RKO (cell line): ENCODE data around the gene THBS2.
"Not testable (repeated sequence)": the region's sequence is repeated elsewhere in the genome, so short reads cannot be mapped to it uniquely, and the experiment has no call there.

Experiments used
- DNase-seq: peaks from one replicate; pipeline ENCODE4 v3.0.0-alpha.2; 2016; ENCODE audit warnings: low spot score

The THBS2 gene

DNA sequence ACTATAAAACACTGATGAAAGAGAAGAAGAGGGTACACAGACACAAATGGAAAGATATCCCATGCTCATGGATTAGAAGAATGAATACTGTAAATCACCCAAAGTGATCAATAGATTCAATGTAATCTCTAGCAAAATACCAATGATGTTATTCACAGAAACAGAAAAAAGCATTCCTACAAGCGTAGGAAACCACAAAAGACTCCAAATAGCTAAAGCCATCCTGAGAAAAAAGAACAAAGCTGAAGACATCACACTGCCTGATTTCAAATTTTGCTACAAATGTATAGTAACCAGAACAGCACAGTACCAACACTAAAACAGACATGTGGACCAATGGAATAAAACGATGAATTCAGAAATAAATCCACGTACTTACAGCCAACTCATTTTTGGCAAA, 43.0 kb downstream of the THBS2 start:
- DNase-seq, result no peak

DNA sequence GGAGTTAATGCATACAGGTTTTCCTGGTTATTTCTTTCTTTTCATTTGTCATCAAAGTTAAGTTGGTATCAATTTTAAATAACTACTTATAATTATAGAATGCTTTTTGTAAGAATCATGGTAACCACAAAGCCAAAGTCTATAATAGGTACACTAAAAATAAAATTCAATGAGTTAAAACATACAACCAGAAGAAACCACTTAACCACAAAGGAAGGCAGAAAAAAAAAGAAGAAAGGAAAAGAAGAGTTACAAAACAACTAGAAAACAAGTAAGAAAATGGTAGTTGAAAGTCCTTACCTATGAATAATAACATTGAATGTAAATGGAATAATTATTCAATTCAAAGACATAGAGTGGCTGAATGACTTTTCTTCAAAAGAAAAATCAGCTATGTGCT, 45.6 kb downstream of the THBS2 start:
- no peak for DNase-seq

DNA sequence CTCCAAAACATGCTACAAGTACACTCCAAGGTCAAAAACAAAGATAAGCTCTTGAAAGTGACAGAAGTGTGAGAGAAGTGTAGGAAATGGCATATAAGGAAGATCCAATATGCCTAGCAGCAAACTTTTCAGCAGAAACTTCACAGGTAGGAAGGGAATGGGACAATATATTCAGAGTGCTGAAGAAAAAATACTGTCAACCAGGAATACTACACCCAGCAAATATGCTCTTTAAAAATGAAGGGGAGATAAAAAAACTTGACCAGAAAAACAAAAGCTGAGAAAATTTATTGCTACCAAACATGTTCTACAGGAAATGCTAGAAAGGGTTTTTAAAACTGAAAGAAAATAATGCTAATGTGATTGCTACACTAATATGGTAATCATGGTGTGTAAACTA, 46.2 kb downstream of the THBS2 start:
- DNase-seq, result no peak

DNA sequence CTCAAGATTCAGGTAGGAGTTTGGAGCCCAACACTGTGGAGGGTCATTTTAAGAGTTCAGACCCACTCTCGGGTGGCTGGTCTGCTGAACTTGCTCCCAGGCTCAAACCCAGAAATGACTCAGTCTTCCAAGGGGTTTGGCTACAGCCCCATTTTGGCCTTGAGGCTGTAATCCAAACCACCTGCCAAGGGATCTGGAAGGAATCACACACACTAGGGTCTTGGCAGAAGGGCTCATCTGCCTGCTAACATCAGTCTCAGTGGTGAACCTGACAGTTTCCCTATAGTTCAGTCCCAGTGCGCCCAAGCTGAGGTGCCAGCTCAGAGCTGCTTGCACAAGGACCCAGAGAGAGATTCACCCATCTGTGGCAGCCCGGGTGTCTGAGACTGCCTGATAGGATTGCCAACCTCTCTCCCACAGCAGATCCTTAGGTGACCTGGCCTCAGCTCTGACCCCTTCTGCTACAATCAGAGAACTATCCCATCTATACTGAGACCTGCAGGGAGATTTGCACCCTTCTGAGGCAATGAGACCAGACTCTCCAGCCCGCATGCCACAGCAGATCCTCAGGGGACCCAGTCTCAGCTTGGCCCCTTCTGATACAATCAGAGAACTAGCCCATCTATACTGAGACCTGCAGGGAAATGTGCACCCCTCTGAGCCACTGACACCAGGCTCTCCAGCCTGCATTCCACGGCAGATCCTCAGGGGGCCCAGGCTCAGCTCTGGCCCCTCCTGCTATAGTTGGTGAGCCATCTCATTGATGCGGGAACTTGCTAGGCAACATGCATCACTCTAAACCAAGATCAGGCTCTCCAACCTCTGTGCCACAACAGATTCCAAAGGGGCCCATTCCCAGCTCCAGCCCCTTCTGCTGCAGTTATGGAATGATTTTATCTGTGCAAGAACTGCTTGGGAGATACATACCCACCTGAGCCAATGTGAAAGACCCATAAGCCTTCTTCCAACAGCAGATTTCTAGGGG, 48.2 kb downstream of the THBS2 start:
- DNase-seq, result no peak

DNA sequence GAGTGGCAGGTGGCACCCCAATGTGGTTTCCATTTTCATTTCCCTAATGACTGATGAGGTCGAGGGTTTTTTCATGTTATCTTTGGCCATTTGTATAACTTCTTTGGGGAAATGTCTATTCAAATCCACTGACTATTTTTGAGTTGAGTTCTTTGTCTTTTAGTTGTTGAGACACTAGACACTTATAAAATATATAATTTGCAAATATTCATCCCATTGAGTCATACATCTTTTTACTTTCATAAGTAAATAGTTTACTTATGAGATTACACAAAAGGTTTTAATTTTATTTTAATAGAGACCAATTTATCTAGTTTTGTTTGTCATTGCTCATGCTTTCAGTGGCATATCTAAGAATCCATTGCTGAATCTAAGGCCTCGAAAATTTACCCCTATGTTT, 49.5 kb downstream of the THBS2 start:
- DNase-seq, result no peak

DNA sequence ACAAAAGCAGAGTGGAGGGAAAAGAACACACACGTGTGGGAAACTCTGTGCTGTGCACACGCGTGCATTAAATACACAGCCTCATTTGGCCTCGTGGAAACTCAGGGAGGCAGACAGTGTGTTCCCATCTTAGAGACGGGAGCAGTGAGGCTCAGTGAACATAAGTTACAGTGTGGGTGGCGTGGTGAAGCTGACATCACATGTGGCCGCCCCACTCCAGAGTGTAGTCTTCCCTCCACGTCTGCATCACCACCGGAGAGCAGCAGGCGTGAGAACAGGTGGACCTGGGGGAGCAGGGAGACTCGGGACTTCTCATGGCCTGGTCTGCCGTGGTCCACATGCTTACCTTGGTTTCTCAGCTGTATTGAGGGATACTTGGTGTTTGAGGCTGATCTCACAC, 51.7 kb downstream of the THBS2 start:
- no peak for DNase-seq

DNA sequence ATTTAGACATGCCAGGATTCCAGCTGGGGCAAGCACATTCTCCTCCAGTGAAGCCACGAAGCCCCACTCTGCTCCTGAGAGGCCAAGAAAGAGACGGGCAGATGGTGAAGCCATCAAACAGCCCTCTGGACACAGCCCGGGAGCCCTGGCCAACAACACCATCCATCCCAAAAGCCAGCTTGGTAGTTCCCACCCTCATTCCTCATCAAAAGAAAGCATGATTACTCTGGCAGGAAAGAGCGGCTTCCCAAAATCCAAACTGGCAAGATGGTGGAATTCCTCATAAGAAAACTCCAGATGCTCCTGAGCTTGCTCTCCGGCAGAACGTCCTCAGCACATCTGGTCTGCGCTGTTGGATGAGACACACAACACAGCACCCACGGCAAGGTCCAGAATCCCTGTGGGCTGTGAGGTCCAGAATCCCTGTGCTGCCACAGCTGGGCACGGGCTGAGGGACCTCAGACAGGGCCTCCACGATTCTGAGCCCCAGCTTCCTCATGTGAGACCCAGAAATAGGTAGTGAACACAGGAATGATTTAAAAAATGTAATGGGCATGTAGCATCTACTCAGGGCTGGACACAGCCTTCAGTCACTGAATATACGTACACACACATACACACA, 52.6 kb downstream of the THBS2 start:
- DNase-seq, result no peak

DNA sequence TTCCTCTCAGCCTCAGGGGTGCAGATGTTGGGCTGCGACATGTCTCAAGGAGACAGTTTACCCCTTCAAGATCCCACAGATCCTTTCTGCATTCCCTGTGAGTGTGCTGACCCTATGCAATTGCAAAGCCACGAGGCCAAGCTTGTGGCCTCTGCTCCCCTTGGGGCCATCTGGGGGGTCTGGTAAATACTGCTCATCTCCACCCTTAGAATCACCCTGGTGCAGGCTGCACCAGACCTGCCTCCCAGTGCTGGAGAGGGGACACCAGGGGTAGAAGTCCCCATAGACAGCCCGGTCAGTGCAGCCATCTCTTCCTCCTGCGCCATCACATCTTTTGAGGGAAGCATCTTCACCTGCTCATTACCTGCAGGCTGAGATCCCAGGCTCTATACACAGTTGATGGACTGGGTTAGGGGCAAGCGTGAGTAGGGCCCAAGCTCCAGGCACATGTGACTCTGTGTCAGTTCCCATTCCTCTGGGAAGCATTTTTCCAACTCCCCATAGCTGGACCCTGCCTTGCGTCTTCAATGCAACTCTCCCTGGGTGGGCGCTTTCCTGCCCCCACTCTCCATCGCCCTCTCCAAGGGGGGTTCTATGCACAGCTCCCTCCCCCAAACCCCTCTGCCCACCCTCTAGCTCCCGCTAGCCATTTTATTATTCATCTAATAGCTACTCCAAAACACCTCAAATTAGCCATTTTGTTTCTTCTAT, 53.9 kb downstream of the THBS2 start:
- DNase-seq, result no peak

DNA sequence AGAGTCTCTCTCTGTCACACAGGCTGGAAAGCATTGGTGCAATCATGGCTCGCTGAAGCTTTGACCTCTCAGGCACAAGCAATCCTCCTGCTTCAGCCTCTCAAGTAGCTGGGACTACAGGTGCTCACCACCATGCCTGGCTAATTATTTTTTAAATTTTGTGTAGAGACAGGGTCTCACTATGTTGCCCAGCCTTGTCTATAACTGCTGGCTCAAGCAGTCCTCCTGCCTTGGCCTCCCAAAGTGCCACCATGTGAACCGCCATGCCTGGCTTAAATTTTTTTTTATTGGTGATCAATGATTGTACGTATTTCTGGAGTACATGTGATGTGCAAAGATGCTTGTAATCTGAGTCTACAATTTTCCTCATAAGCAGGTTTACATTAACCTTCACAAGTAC, 54.8 kb downstream of the THBS2 start:
- DNase-seq, result no peak

DNA sequence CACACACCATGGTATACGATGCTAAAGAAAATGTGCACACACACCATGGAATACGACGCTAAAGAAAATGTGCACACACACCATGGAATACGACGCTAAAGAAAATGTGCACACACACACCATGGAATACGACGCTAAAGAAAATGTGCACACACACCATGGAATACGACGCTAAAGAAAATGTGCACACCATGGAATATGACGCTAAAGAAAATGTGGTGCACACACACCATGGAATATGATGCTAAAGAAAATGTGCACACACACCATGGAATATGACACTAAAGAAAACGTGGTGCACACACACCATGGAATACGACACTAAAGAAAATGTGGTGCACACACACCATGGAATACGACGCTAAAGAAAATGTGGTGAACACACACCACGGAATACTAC, 55.7 kb downstream of the THBS2 start:
- not testable (repeated sequence) for DNase-seq

DNA sequence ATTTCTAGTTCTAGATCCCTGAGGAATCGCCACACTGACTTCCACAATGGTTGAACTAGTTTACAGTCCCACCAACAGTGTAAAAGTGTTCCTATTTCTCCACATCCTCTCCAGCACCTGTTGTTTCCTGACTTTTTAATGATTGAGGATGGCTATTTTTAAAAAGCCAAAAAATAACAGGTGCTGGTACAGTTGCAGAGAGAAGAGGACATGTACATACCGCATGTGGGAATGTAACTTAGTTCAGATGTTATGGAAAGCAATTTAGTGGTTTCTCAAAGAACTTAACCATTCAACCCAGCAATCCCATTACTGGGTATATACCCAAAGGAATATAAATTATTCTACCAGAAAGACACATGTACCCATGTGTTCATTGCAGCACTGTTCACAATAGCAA, 57.4 kb downstream of the THBS2 start:
- not testable (repeated sequence) for DNase-seq

DNA sequence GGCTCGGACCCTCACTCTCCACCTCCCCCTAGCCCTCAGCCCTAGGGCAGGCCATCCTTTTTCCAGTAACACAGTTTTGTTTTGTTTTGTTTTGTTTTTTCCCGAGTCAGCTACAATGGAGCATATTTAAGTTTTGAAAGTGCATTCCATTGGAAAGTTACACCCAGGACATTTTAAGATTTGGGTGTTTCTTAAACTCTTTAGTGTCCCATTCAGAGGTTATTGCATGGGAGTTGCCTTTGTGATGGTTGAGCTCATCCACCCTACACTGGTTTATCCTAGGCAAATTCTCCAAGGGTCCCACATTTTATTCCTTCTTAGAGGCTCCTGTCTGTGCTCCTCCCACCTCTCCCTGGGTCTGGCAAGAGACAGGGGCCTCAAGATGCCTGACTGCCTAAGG, 58.9 kb downstream of the THBS2 start:
- DNase-seq, result no peak

DNA sequence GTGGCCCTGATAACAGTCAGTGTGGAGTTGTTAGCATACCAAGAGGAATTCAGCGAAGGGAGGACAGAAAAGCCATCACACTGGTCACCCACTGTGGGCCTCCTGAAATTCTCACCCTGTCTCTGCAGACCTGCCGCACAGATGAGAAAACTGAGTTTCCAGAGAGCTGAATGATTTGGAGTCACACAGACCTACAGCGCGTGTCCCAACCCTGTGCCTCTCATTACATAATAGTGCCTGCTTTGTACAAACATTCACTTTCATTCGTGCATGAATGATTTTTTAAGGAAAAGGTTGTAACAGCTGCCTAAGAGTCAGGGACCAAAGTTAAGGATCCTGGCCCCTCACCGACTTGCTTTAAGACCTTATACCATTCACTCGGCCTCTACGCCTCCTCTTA, 62.7 kb downstream of the THBS2 start:
- no peak for DNase-seq

DNA sequence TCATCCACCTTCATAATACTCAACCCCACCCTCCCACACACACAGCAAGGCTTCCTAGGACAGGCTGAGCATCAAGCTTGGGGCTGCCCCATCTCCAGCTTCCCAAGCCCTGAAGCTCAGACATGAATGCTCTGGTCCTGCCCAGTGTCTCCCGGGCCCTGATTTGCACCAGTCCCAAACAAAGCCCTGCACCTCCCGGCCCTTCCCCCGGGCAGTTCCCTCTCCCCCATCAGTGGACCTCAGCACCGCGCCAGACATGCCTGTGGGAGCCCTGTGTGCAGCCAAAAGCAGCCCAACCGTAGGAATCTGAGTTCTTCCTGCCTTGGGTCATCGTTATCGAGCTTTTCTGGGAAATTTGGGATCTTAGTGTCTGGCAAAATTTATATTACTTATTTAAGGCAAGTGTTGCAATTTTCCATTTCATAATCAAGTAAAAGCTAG, 63.5 kb downstream of the THBS2 start:
- DNase-seq, result no peak

DNA sequence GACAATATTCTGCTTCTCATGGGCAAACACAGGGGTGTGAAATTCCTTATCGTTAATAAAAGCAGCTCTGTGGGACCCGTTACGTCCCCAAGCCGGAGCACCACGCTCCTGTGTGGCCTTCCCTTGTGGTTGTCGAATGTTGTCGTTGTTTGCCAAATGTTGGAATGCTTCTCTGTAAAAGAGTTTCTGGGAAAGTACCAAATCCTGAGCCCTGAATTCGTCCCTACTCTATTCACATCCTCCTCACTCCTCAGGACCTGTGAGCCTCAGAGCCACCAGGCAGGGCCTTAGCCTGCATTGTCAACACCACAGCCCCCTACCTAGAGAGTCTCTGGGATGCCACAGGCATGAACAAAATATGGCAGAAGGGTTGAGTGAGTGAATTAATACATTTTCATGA, 64.0 kb downstream of the THBS2 start:
- no peak for DNase-seq

DNA sequence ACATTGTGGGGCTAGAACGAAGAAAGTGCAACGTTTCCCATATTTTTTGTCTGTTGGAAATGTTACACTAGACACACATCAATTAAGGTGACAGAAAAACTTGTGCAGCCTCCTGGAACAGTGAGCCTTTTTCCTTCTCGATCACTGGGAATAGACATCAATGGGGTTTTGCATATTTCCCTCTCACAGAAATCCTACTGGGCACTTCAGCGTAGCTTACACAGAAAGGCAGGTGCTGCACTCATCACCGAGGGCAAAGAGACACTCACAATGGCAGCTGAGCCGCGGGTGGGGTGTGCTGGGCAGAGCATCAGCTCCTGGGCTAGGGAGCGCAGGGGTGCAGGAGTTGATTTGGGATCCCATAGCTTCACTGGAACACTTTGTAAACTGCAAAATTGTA, 64.5 kb downstream of the THBS2 start:
- no peak for DNase-seq

DNA sequence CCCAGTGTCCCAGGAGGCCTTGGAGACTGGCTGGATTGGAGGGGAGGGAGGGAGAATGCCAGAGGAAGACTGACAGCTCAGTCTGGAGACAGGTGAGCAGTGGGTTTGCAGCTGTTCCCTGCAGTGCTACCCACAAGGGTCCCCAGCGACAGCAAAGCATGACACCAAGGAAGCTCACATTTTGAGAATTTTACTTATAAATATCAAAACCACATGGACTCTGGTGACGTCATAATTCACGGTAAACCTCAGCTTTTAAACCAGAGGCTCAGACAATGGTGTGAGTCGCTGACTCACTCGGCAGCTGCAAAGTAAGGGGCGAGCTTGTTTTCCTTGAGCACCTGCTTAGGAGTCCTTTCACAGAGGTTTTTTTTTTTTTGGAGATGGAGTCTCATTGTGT, 65.2 kb downstream of the THBS2 start:
- DNase-seq, result peak; percentile 42

DNA sequence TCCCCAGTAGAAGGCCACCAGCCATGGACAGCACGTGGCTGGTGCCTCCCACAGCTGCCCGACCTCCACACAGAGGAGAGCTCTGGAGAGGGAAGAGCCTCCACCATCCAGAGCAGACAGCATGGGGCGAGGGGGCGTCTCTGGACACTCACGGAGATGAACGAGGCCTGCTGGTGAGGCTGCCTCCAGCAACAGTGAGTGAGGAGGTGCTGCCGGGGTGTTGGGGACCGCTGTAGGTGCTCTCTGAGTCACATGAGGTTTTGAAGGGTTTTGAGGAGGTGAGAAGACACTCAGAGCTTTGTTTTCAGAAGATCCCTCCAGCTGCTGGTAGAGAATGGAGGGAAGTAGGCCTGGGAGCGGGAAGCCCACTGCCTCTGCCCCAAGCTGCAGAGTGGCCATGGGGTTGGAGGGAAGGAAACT, 65.6 kb downstream of the THBS2 start:
- no peak for DNase-seq

DNA sequence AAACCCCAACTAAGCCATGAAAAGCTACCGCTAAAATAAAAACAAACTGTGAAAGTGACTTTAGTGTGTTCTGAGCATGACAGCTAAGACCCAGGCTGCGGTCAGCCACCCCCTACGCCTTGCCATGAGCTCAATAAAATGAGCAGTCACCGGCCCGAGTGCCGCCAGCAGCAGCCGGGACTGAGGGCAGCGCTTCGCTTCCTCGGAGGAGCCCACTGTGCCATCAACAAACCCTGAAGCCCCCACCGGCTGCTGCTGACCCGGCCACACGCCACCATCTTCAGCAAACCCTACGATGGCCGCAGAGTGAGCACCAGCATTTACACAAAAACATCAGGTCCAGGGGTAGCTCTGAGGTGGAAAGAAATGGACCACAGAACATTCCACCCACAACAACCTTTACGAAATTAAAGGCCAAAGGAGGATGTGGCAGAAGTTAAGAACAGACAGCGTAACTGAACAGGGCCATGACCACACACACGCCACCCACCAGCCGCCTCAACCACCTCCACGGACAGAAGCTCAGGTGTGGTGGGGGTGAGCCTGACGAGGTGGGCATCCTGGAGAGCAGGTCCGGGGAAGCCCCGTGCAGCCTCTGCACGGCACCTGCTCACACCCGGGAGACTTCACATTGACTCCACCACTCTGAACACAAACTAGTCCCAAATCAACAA, 67.0 kb downstream of the THBS2 start:
- DNase-seq, result no peak

DNA sequence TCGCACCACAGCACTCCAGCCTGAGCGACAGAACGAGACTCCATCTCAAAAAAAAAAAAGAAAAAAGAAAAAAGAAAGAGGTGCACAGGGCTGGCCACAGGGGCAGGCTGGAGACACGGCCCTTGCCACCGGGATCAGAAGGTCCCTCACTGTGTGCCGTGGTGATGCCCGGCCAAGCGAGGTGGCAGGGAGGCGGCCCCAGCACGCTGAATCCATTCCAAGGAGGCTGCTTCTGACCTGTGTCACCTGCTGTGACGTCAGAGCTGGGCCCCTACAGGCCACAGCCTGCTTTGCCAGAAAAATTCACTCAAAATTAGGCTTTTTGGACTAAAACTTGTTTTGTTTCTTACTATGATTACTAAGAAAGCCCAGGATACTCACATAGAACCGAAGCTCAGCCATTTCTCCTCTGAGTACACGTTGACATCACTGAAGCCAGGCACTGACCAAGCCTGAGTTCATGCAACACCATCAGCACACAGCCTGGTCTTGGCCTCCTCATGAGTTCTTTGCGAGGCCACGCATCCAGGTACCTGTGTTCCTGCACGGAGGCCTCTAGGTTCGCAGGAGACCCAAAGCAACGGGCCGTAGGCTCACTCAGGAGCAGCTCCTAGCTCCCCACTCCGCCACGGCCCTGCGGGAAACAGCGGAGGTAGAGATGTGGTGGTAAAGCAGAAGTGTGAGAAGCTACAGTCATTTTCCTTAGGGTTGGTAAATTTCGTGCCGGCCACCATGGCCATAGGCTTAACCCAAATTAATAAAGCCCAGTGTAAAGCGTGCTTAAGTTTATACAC, 67.8 kb downstream of the THBS2 start:
- no peak for DNase-seq

DNA sequence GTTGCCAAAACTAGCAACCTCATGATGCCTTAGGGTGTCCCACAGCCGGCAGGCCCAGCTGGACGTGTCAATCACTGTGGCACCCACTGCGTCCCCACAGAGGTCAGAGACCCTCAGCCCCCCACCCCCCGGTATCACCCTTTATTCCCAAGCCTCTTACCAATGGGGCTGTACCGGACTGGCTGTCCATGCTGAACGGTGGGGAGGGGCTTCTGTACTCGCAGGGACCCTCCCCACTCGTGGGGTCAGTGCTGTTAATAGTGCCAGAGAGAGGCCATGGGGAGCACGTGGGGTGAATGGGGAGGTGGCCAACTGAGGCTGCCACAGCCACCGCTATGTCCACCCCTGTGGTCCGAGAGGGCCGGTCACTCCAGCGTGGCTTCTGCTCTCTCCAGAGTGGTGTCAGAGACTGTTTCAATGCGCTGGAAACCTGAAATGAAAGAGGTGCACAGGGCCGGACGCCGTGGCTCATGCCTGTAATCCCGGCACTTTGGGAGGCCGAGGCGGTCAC, 68.6 kb downstream of the THBS2 start:
- DNase-seq, result no peak
